ENCODE data around the gene MARCHF3.

GRCh38 chr5:127009784-127010183 is 20.6 kb downstream of the MARCHF3 start:
- TF ChIP-seq, protein P1, sequence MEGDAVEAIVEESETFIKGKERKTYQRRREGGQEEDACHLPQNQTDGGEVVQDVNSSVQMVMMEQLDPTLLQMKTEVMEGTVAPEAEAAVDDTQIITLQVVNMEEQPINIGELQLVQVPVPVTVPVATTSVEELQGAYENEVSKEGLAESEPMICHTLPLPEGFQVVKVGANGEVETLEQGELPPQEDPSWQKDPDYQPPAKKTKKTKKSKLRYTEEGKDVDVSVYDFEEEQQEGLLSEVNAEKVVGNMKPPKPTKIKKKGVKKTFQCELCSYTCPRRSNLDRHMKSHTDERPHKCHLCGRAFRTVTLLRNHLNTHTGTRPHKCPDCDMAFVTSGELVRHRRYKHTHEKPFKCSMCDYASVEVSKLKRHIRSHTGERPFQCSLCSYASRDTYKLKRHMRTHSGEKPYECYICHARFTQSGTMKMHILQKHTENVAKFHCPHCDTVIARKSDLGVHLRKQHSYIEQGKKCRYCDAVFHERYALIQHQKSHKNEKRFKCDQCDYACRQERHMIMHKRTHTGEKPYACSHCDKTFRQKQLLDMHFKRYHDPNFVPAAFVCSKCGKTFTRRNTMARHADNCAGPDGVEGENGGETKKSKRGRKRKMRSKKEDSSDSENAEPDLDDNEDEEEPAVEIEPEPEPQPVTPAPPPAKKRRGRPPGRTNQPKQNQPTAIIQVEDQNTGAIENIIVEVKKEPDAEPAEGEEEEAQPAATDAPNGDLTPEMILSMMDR (IDR thresholded peaks at IDR 0.05) = no peak
- TF ChIP-seq POLR2A (IDR thresholded peaks at IDR 0.05) = no peak
- no peak for TF ChIP-seq EP300 (IDR thresholded peaks at IDR 0.05)
- TF ChIP-seq POLR2AphosphoS5 (IDR thresholded peaks at IDR 0.05) = no peak
